Caki2 (cell line): ENCODE results near the gene BRD9. TPM values are rescaled to one million over a fixed set of nuclear protein-coding genes. Genes with fewer than 3 reads are reported as not detected.

ENCODE experiments used
- total RNA-seq: library from RNA; depleted of rRNA; stranded (reverse); fragments of >200 nt; shearing (Covaris generic); gene quantifications from 2 replicates; pipeline ENCODE4 v1.2.3, GENCODE V29; 2014; ENCODE audit warnings: low replicate concordance; rRNA removed

Gene BRD9
- total RNA-seq, 1 experiment from 2014 or later: 20.4 TPM

Other genes with a start within 250 kb of the BRD9 start
- gene TPPP, start 199.4 kb downstream of the BRD9 start, total RNA-seq: 0.34 TPM in 1 of 2 replicates, not detected in the other
- not detected in 2 replicates for gene ZDHHC11B, start 108.1 kb downstream of the BRD9 start, total RNA-seq
- 1.2 and 2.2 TPM in 2 replicates for gene ZDHHC11, start 41.8 kb downstream of the BRD9 start, total RNA-seq
- gene TRIP13, start 83 bp upstream of the BRD9 start, total RNA-seq: 32.6 and 60.2 TPM in 2 replicates
- 0.27 TPM in 1 of 2 replicates, not detected in the other for gene NKD2, start 116.0 kb upstream of the BRD9 start, total RNA-seq
- gene SLC12A7, start 219.3 kb upstream of the BRD9 start, total RNA-seq: 34.2 and 45.8 TPM in 2 replicates